Upper lobe of left lung (tissue), 4 donors: ENCODE data around the gene SLC25A5.

ENCODE experiments used
- CTCF ChIP-seq, 6 experiments: fragments of 450-650 bp in 4 of 6; fragments of 200-600 bp in 2 of 6; sonication (generic) in 2 of 6; IDR thresholded peaks; one replicate each; pipeline ENCODE4 v1.5.1; 2016 to 2019; ENCODE audit warnings: antibody characterized with exemption in 6 of 6
- POLR2A ChIP-seq, 4 donors: fragments of 450-650 bp; IDR thresholded peaks; one replicate each; pipeline ENCODE4 v1.5.1; 2016 to 2017; ENCODE audit warnings: antibody characterized with exemption in 4 of 4, mild to moderate bottlenecking in 2 of 4
- POLR2AphosphoS5 ChIP-seq, 2 donors: sonication (generic); formaldehyde crosslinking; IDR thresholded peaks; one replicate each; pipeline ENCODE4 v1.5.1; 2017; ENCODE audit warnings: antibody characterized with exemption in 2 of 2

- TF ChIP-seq POLR2A (IDR thresholded peaks at IDR 0.05): no peak
- TF ChIP-seq POLR2AphosphoS5 (IDR thresholded peaks at IDR 0.05): no peak
- peak; percentile 49 to 76 (median 68) for TF ChIP-seq CTCF (IDR thresholded peaks at IDR 0.05)
Observed at GRCh38 chrX:119482481-119483480, 14.5 kb downstream of the SLC25A5 start.
